WTC11 (cell line): ENCODE measurements around the gene TBC1D22A. TPM values are rescaled to one million over a fixed set of nuclear protein-coding genes. Genes with fewer than 3 reads are reported as not detected.
A peak's percentile ranks its signal among the peaks of the same experiment; 100 is the strongest.

Experiments used
- ATAC-seq: fragments of 200-7000 bp; cut with Tn5 transposase; 2 replicates; pipeline ENCODE4 v1.10.0; 2021; ENCODE audit warnings: mild to moderate bottlenecking, moderate library complexity
- CTCF ChIA-PET: fragments of 300-600 bp; sonication (Branson Sonifier 250); formaldehyde crosslinking; loops from one replicate; lab custom pipeline; 2021; ENCODE audit warnings: antibody characterized with exemption; lab: Charles Lee
- POLR2A ChIA-PET: fragments of 350-600 bp; sonication (Branson Sonifier 250); formaldehyde crosslinking; loops from one replicate; lab custom pipeline; 2021; ENCODE audit warnings: antibody characterized with exemption; lab: Charles Lee
- DNase-seq: peaks from one replicate; pipeline ENCODE4 v3.0.0; 2021; ENCODE audit warnings: low spot score
- H3K27ac Mint-ChIP-seq: 2 replicates; pipeline ENCODE4 v1.8.0; 2021; ENCODE audit warnings: mixed read lengths
- H3K27me3 Mint-ChIP-seq: 2 replicates; pipeline ENCODE4 v1.8.0; 2021; ENCODE audit warnings: low read depth, mild to moderate bottlenecking, moderate library complexity, mixed read lengths
- H3K36me3 Mint-ChIP-seq: 2 replicates; pipeline ENCODE4 v1.8.0; 2021; ENCODE audit warnings: mixed read lengths
- H3K4me1 Mint-ChIP-seq: 2 replicates; pipeline ENCODE4 v1.8.0; 2022; ENCODE audit warnings: mixed read lengths
- H3K4me3 Mint-ChIP-seq: 2 replicates; pipeline ENCODE4 v1.8.0; 2021; ENCODE audit warnings: mild to moderate bottlenecking, moderate library complexity, mixed read lengths
- H3K9me3 Mint-ChIP-seq: 2 replicates; pipeline ENCODE4 v1.8.0; 2021; ENCODE audit warnings: mixed read lengths
- ATF1 ChIP-seq: sonication (generic); formaldehyde crosslinking; IDR thresholded peaks from 2 replicates; pipeline ENCODE4 v1.8.1; 2023; ENCODE audit warnings: mild to moderate bottlenecking, moderate library complexity, missing genetic modification reagents
- CREM ChIP-seq: sonication (generic); formaldehyde crosslinking; IDR thresholded peaks from 2 replicates; pipeline ENCODE4 v1.8.1; 2022; ENCODE audit warnings: mild to moderate bottlenecking, missing genetic modification reagents, moderate library complexity
- EMX1 ChIP-seq: fragments of 250-450 bp; sonication (Bioruptor Pico); IDR thresholded peaks from 2 replicates; pipeline ENCODE4 v1.8.0; 2021; ENCODE audit warnings: mild to moderate bottlenecking
- FOXP1 ChIP-seq: sonication (generic); formaldehyde crosslinking; IDR thresholded peaks from 2 replicates; pipeline ENCODE4 v1.8.0; 2022; ENCODE audit warnings: missing genetic modification reagents, mild to moderate bottlenecking, moderate library complexity, borderline replicate concordance
- NFYB ChIP-seq: sonication (generic); formaldehyde crosslinking; conservative IDR thresholded peaks from 2 replicates; pipeline ENCODE4 v1.8.0; 2022; ENCODE audit warnings: low read depth, missing genetic modification reagents
- NR1H2 ChIP-seq: sonication (generic); formaldehyde crosslinking; IDR thresholded peaks from 2 replicates; pipeline ENCODE4 v1.9.0; 2021; ENCODE audit warnings: mild to moderate bottlenecking, moderate library complexity, missing genetic modification reagents
- RORB ChIP-seq: fragments of 250-450 bp; sonication (Bioruptor Pico); IDR thresholded peaks from 2 replicates; pipeline ENCODE4 v1.9.0; 2021; ENCODE audit warnings: mild to moderate bottlenecking
- SMAD3 ChIP-seq: sonication (generic); formaldehyde crosslinking; IDR thresholded peaks from 2 replicates; pipeline ENCODE4 v1.8.0; 2022; ENCODE audit warnings: missing genetic modification reagents, mild to moderate bottlenecking, borderline replicate concordance
- SOX15 ChIP-seq: fragments of 250-450 bp; sonication (Bioruptor Pico); IDR thresholded peaks from 2 replicates; pipeline ENCODE4 v1.9.0; 2021; ENCODE audit warnings: mild to moderate bottlenecking
- TCF7 ChIP-seq: sonication (generic); formaldehyde crosslinking; IDR thresholded peaks from 2 replicates; pipeline ENCODE4 v1.8.0; 2022; ENCODE audit warnings: mild to moderate bottlenecking, low read depth, missing genetic modification reagents, moderate library complexity
- ZBTB21 ChIP-seq: sonication (generic); formaldehyde crosslinking; IDR thresholded peaks from 2 replicates; pipeline ENCODE4 v1.8.1; 2023; ENCODE audit warnings: mild to moderate bottlenecking, missing genetic modification reagents, borderline replicate concordance
- total RNA-seq: library from RNA; stranded (reverse); gene quantifications from 3 replicates; pipeline ENCODE4 v1.2.3, GENCODE V29; 2021
- TF ChIP-seq, protein P1 (sequence below): fragments of 250-450 bp; sonication (Bioruptor Pico); IDR thresholded peaks from 2 replicates; pipeline ENCODE4 v1.9.0; 2021; ENCODE audit warnings: mild to moderate bottlenecking
- TF ChIP-seq, protein P2 (sequence below): fragments of 250-450 bp; sonication (Bioruptor Pico); IDR thresholded peaks from 2 replicates; pipeline ENCODE4 v1.8.0; 2021; ENCODE audit warnings: mild to moderate bottlenecking
- TF ChIP-seq, protein P3 (sequence below): sonication (generic); formaldehyde crosslinking; IDR thresholded peaks from 2 replicates; pipeline ENCODE4 v1.8.0; 2022; ENCODE audit warnings: mild to moderate bottlenecking, missing genetic modification reagents
- TF ChIP-seq, protein P4 (sequence below): sonication (generic); formaldehyde crosslinking; IDR thresholded peaks from 2 replicates; pipeline ENCODE4 v1.8.0; 2022; ENCODE audit warnings: mild to moderate bottlenecking, missing genetic modification reagents
- TF ChIP-seq, protein P5 (sequence below): sonication (generic); formaldehyde crosslinking; IDR thresholded peaks from 2 replicates; pipeline ENCODE4 v1.8.1; 2023; ENCODE audit warnings: mild to moderate bottlenecking, missing genetic modification reagents
- TF ChIP-seq, protein P6 (sequence below): fragments of 250-450 bp; sonication (Bioruptor Pico); IDR thresholded peaks from 2 replicates; pipeline ENCODE4 v1.9.0; 2021; ENCODE audit warnings: moderate library complexity, mild to moderate bottlenecking, inconsistent platforms, borderline replicate concordance

TBC1D22A gene
- total RNA-seq, 1 experiment from 2014 or later, result 18.1 TPM

DNA sequence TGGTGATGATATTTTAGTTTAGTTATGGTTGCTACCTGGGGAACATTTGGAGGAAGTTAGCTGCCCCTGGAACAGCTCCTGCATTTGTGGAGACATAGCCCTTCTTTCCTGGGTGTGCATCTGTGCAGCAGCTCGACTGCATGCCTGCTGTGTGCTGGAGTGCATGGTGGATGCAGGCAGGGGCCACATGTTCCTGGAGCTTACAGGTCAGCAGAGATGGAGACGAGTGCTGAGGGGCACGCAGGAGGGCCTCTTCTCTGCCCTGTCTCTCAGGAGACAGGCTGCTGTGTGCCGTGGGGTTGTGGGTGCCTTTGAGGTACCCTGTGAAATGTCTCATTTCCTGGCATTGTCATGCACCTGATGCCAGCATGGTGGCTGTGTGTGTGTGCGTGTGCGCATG lies 87.5 kb downstream of the TBC1D22A start:
- TF ChIP-seq EMX1 (CRISPR knock-in tag) (no peak), RORB (CRISPR knock-in tag) (no peak), NR1H2 (CRISPR knock-in tag) (no peak), ZBTB21 (CRISPR knock-in tag) (no peak)
- TF ChIP-seq, protein P1, sequence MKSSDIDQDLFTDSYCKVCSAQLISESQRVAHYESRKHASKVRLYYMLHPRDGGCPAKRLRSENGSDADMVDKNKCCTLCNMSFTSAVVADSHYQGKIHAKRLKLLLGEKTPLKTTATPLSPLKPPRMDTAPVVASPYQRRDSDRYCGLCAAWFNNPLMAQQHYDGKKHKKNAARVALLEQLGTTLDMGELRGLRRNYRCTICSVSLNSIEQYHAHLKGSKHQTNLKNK (CRISPR knock-in tag), result no peak
- H3K27ac Mint-ChIP-seq, result peak overlapping the region; percentile 21; the same call in 1 of the 2 replicates
- ATAC-seq (no peak), DNase-seq (no peak)
- no peaks in the 10 kb centered on the region; the same call in 1 of the 2 replicates for H3K27me3 Mint-ChIP-seq
- ChIA-PET CTCF (no interaction called here), POLR2A (no interaction called here)
- H3K36me3 Mint-ChIP-seq, result peaks cover 16% of the 10 kb centered on the region
- no peak overlapping the region for H3K4me3 Mint-ChIP-seq
- H3K4me1 Mint-ChIP-seq, result peaks cover 28% of the 10 kb centered on the region
- H3K9me3 Mint-ChIP-seq, result no peaks in the 10 kb centered on the region

DNA sequence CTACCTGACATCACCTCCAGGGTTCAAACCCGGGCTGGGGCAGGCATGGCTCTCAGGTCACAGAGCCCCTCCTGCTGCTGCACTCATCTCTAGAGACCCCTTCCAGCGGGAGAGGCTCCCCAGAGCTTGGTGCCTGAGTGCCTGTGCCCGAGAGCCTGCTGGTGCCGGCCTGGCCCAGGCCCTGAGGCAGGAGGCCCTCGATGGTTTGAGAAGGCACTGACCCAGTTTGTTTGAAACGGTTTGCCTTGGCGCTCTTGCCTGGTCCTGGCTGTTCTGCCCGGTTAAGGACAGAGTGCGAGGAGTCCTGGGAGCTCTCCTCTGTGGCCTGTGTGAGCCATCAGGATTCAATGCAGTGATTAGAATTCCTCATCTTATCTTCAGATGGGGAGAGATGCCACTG lies 88.9 kb downstream of the TBC1D22A start:
- ChIA-PET POLR2A (no interaction called here), CTCF (interaction anchor here (1.4 to 1.5 kb wide), 2 partner anchors 24 to 48 kb away, joined by 3 read pairs; no protein-coding TSS in a partner anchor)
- Mint-ChIP-seq H3K27ac (no peak overlapping the region), H3K4me1 (peaks cover 28% of the 10 kb centered on the region), H3K4me3 (no peak overlapping the region), H3K36me3 (peaks cover 16% of the 10 kb centered on the region), H3K27me3 (no peaks in the 10 kb centered on the region; the same call in 1 of the 2 replicates), H3K9me3 (no peaks in the 10 kb centered on the region)
- no peak for ATAC-seq
- no peak for TF ChIP-seq NFYB (CRISPR knock-in tag)
- TF ChIP-seq, protein P2, sequence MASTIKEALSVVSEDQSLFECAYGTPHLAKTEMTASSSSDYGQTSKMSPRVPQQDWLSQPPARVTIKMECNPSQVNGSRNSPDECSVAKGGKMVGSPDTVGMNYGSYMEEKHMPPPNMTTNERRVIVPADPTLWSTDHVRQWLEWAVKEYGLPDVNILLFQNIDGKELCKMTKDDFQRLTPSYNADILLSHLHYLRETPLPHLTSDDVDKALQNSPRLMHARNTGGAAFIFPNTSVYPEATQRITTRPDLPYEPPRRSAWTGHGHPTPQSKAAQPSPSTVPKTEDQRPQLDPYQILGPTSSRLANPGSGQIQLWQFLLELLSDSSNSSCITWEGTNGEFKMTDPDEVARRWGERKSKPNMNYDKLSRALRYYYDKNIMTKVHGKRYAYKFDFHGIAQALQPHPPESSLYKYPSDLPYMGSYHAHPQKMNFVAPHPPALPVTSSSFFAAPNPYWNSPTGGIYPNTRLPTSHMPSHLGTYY (CRISPR knock-in tag), result no peak
- TF ChIP-seq, protein P3, sequence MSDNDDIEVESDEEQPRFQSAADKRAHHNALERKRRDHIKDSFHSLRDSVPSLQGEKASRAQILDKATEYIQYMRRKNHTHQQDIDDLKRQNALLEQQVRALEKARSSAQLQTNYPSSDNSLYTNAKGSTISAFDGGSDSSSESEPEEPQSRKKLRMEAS, result no peak
- TF ChIP-seq TCF7, result no peak
- TF ChIP-seq CREM (CRISPR knock-in tag), result no peak
- no peak for TF ChIP-seq NR1H2 (CRISPR knock-in tag)
- no peak for TF ChIP-seq FOXP1 (CRISPR knock-in tag)
- TF ChIP-seq, protein P4, sequence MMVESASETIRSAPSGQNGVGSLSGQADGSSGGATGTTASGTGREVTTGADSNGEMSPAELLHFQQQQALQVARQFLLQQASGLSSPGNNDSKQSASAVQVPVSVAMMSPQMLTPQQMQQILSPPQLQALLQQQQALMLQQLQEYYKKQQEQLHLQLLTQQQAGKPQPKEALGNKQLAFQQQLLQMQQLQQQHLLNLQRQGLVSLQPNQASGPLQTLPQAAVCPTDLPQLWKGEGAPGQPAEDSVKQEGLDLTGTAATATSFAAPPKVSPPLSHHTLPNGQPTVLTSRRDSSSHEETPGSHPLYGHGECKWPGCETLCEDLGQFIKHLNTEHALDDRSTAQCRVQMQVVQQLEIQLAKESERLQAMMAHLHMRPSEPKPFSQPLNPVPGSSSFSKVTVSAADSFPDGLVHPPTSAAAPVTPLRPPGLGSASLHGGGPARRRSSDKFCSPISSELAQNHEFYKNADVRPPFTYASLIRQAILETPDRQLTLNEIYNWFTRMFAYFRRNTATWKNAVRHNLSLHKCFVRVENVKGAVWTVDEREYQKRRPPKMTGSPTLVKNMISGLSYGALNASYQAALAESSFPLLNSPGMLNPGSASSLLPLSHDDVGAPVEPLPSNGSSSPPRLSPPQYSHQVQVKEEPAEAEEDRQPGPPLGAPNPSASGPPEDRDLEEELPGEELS (CRISPR knock-in tag), result no peak
- no peak for TF ChIP-seq ATF1 (CRISPR knock-in tag)
- TF ChIP-seq, protein P5, sequence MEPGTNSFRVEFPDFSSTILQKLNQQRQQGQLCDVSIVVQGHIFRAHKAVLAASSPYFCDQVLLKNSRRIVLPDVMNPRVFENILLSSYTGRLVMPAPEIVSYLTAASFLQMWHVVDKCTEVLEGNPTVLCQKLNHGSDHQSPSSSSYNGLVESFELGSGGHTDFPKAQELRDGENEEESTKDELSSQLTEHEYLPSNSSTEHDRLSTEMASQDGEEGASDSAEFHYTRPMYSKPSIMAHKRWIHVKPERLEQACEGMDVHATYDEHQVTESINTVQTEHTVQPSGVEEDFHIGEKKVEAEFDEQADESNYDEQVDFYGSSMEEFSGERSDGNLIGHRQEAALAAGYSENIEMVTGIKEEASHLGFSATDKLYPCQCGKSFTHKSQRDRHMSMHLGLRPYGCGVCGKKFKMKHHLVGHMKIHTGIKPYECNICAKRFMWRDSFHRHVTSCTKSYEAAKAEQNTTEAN (CRISPR knock-in tag), result no peak
- no peak for TF ChIP-seq SOX15
- no peak for TF ChIP-seq EMX1 (CRISPR knock-in tag)
- no peak for TF ChIP-seq RORB (CRISPR knock-in tag)
- no peak for DNase-seq

DNA sequence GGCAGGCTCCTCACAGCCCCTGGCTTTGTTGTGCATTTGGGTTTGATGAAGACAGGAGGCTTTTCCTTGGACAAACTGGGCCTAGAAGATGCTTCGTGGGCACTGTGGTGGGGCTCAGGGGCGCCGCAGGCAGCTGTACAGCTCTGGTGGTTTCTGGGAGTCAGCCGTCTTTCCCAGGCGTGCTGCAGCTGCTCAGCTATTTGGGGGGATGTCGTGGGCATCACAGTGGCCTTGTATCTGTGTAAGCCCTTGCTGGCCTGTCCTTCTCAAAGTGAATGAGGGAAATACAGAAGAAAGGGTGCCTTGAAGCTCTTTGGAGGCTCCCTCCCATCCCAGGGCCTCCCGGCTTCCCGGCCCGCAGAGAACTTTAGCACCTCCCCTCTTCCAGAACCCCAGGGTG lies 89.5 kb downstream of the TBC1D22A start:
- DNase-seq, result no peak
- TF ChIP-seq, protein P6, sequence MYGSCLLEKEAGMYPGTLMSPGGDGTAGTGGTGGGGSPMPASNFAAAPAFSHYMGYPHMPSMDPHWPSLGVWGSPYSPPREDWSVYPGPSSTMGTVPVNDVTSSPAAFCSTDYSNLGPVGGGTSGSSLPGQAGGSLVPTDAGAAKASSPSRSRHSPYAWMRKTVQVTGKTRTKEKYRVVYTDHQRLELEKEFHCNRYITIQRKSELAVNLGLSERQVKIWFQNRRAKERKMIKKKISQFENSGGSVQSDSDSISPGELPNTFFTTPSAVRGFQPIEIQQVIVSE (CRISPR knock-in tag), result no peak
- no peak for TF ChIP-seq SMAD3 (CRISPR knock-in tag)
- H3K4me1 Mint-ChIP-seq, result peaks cover 28% of the 10 kb centered on the region
- ATAC-seq, result no peak
- H3K36me3 Mint-ChIP-seq, result peaks cover 14% of the 10 kb centered on the region
- H3K4me3 Mint-ChIP-seq, result no peak overlapping the region
- CTCF ChIA-PET, result interaction anchor here (0.9 to 1.5 kb wide), 3 partner anchors 19 to 49 kb away, joined by 3 read pairs; no protein-coding TSS in a partner anchor
- POLR2A ChIA-PET, result no interaction called here
- H3K9me3 Mint-ChIP-seq, result no peaks in the 10 kb centered on the region
- H3K27ac Mint-ChIP-seq, result no peak overlapping the region
- no peaks in the 10 kb centered on the region; the same call in 1 of the 2 replicates for H3K27me3 Mint-ChIP-seq
